HCT116 (cell line): Measurements from ENCODE around the gene PPM1M. TPM values are rescaled to one million over a fixed set of nuclear protein-coding genes. Genes with fewer than 3 reads are reported as not detected.

Experiments used
- ATAC-seq: fragments of 200-7000 bp; cut with Tn5 transposase; 2 replicates; pipeline ENCODE4 v1.9.1; 2020; ENCODE audit warnings: mild to moderate bottlenecking, moderate library complexity
- BruUV-seq: library from RNA; stranded (reverse); fragments of 400-500 nt; replicated peaks from 2 replicates; lab custom pipeline; 2021; lab: Mats Ljungman, UMichigan
- CTCF ChIA-PET: fragments of 300-600 bp; sonication (Branson Sonifier 250); formaldehyde crosslinking; loops from one replicate; lab custom pipeline; 2021; ENCODE audit warnings: antibody characterized with exemption; lab: Charles Lee
- POLR2A ChIA-PET: fragments of 300-600, 350-600 bp; sonication (Branson Sonifier 250); formaldehyde crosslinking; loops from one replicate; lab custom pipeline; 2021; ENCODE audit warnings: antibody characterized with exemption; lab: Charles Lee
- RAD21 ChIA-PET, 2 experiments: fragments of 300-600 bp; sonication (Branson Sonifier 250); formaldehyde crosslinking; loops; one replicate each; lab custom pipeline; 2023; ENCODE audit warnings: low total read pairs in 2 of 2; ENCODE audit not compliant: uncharacterized antibody in 2 of 2, unreplicated experiment in 2 of 2, low non-redundant PET in 1 of 2; lab: Charles Lee
- DNase-seq: peaks from one replicate; pipeline ENCODE4 v3.0.0-alpha.2; 2010; ENCODE audit warnings: low read depth, low spot score
- H2AFZ ChIP-seq: fragments of 200-600 bp; shearing (Covaris generic), sonication (generic); 2 replicates; pipeline ENCODE4 v1.6.1; 2017; ENCODE audit warnings: low read depth, mixed run types, mixed read lengths, antibody characterized with exemption, low read length; ENCODE audit not compliant: poor library complexity, severe bottlenecking
- H3K27ac ChIP-seq: 2 replicates; pipeline ENCODE4 v1.5.1; 2012; ENCODE audit warnings: low read depth, low read length
- H3K27me3 ChIP-seq: fragments of 200-600 bp; sonication (generic); 2 replicates; pipeline ENCODE4 v1.6.1; 2016; ENCODE audit warnings: mixed run types, low read length, mixed read lengths; ENCODE audit not compliant: insufficient read depth
- H3K36me3 ChIP-seq, 2 experiments: fragments of 200-500 bp in 1 of 2; fragments of 200-600 bp in 1 of 2; sonication (Bioruptor generic) in 1 of 2; sonication (generic) in 1 of 2; 2 replicates each; pipeline versions ENCODE4 v1.5.1 to v1.6.1; 2014 to 2016; ENCODE audit warnings: low read length in 2 of 2, inconsistent platforms in 1 of 2, mixed read lengths in 1 of 2, mixed run types in 1 of 2; ENCODE audit not compliant: insufficient read depth in 2 of 2, control insufficient read depth in 1 of 2
- H3K4me1 ChIP-seq, 2 experiments: fragments of 200-600 bp in 1 of 2; sonication (generic) in 1 of 2; 2 replicates each; pipeline versions ENCODE4 v1.5.1 to v1.6.1; 2012 to 2017; ENCODE audit warnings: low read length in 2 of 2, inconsistent platforms in 1 of 2, mild to moderate bottlenecking in 1 of 2, mixed read lengths in 1 of 2, mixed run types in 1 of 2, moderate library complexity in 1 of 2; ENCODE audit not compliant: insufficient read depth in 2 of 2, control insufficient read depth in 1 of 2
- H3K4me2 ChIP-seq: fragments of 200-600 bp; sonication (generic); 2 replicates; pipeline ENCODE4 v1.6.1; 2017; ENCODE audit warnings: mixed run types, low read length, mixed read lengths
- H3K4me3 ChIP-seq, 2 experiments: fragments of 200-600 bp in 1 of 2; sonication (generic) in 1 of 2; replicated peaks in 1 of 2; 2 replicates each; pipeline ENCODE4 v1.5.1; 2011 to 2016; ENCODE audit warnings: low read length in 2 of 2, control low read depth in 1 of 2, low read depth in 1 of 2, mild to moderate bottlenecking in 1 of 2, mixed read lengths in 1 of 2, mixed run types in 1 of 2
- H3K79me2 ChIP-seq: fragments of 200-600 bp; sonication (generic); 2 replicates; pipeline ENCODE4 v1.6.1; 2017; ENCODE audit warnings: mild to moderate bottlenecking, mixed run types, low read length, moderate library complexity, mixed read lengths; ENCODE audit not compliant: insufficient read depth
- H3K9ac ChIP-seq: fragments of 200-600 bp; sonication (generic); 2 replicates; pipeline ENCODE4 v1.6.1; 2016; ENCODE audit warnings: low read length, mixed read lengths
- H3K9me2 ChIP-seq: fragments of 200-600 bp; sonication (generic), shearing (Covaris generic); 2 replicates; pipeline ENCODE4 v1.6.1; 2017; ENCODE audit warnings: mixed run types, mild to moderate bottlenecking, moderate library complexity; ENCODE audit not compliant: insufficient read depth
- H3K9me3 ChIP-seq, 2 experiments: fragments of 200-500 bp in 1 of 2; fragments of 200-600 bp in 1 of 2; sonication (Bioruptor generic) in 1 of 2; sonication (generic) in 1 of 2; 2 replicates each; pipeline ENCODE4 v1.6.1; 2014 to 2017; ENCODE audit warnings: low read length in 2 of 2, mixed read lengths in 2 of 2, inconsistent platforms in 1 of 2, low read depth in 1 of 2, mild to moderate bottlenecking in 1 of 2, mixed run types in 1 of 2, moderate library complexity in 1 of 2; ENCODE audit not compliant: control insufficient read depth in 1 of 2, insufficient read depth in 1 of 2
- H4K20me1 ChIP-seq: fragments of 200-600 bp; sonication (generic), shearing (Covaris generic); 2 replicates; pipeline ENCODE4 v1.6.1; 2017; ENCODE audit warnings: mixed run types, mild to moderate bottlenecking, moderate library complexity; ENCODE audit not compliant: insufficient read depth
- EZH2 ChIP-seq: fragments of 200-600 bp; sonication (generic); IDR thresholded peaks from 2 replicates; pipeline ENCODE4 v1.6.1; 2017; ENCODE audit warnings: antibody characterized with exemption, mixed run types
- EZH2phosphoT487 ChIP-seq: fragments of 200-600 bp; IDR thresholded peaks from 2 replicates; pipeline ENCODE4 v1.6.1; 2018; ENCODE audit warnings: antibody characterized with exemption, borderline replicate concordance
- FOSL1 ChIP-seq: IDR thresholded peaks from 2 replicates; pipeline ENCODE4 v1.6.1; 2012; ENCODE audit warnings: low read depth
- JUND ChIP-seq: IDR thresholded peaks from 2 replicates; pipeline ENCODE4 v1.6.1; 2012
- POLR2A ChIP-seq: IDR thresholded peaks from 2 replicates; pipeline ENCODE4 v1.7.0; 2011; ENCODE audit warnings: borderline replicate concordance; ENCODE audit not compliant: insufficient read depth, insufficient read length; ENCODE audit errors: extremely low read depth
- POLR2AphosphoS5 ChIP-seq: IDR thresholded peaks from 2 replicates; pipeline ENCODE4 v1.6.1; 2011; ENCODE audit warnings: mild to moderate bottlenecking, low read depth, low read length, moderate library complexity
- SP1 ChIP-seq: IDR thresholded peaks from 2 replicates; pipeline ENCODE4 v1.6.1; 2012; ENCODE audit warnings: low read depth
- YY1 ChIP-seq: IDR thresholded peaks from 2 replicates; pipeline ENCODE4 v1.6.1; 2011; ENCODE audit warnings: low read length, low read depth, moderate library complexity, mild to moderate bottlenecking; ENCODE audit not compliant: insufficient replicate concordance; ENCODE audit errors: extremely low read depth
- ZNF274 ChIP-seq: fragments of 200-500 bp; sonication (Bioruptor generic); IDR thresholded peaks from 2 replicates; pipeline ENCODE4 v1.6.1; 2014; ENCODE audit warnings: mild to moderate bottlenecking, low read depth, low read length, inconsistent platforms
- intact Hi-C: fragments of 100-400 bp; cut with micrococcal nuclease; formaldehyde crosslinking; loops from 2 replicates; pipeline ENCODE4 v1.10.0; 2022
- total RNA-seq: library from RNA; stranded (reverse); gene quantifications from one replicate; pipeline ENCODE4 v1.2.1, GENCODE V29; 2021; ENCODE audit not compliant: unreplicated experiment

The PPM1M gene
- total RNA-seq, 1 experiment from 2014 or later = 16.6 TPM

DNA sequence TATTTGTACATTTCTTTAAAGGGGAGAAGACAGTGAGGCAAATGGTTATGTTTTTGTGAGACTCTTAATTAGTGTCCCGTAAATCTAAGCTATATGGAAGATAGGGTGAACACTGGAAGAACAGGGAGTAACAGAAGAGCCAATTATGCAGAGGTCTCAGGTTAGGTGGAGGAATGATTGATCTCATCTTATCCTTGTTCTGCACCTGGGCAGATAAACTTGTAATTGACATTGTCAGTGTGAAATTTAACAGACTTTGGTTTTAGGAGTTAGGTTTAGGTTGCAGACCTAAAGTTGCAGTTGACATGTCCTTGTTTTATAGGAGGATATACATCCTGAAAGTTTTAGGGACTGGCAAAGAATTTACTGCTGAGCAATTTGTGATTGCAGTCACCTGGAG is 3.5 kb upstream of the PPM1M start:
- intact Hi-C loops = no loop called here
- Histone ChIP-seq H3K79me2 (peaks cover 16% of the 10 kb centered on the region; the same call in 1 of the 2 replicates), H3K27ac (no peak overlapping the region), H3K9me3 (peaks cover 0 to 4% of the 10 kb centered on the region in 2 experiments; a peak in 1 of 4 replicates), H4K20me1 (no peaks in the 10 kb centered on the region), H2AFZ (no peak overlapping the region), H3K9ac (no peak overlapping the region), H3K27me3 (no peaks in the 10 kb centered on the region), H3K4me1 (peaks cover 46 to 65% of the 10 kb centered on the region in 2 experiments), H3K36me3 (no peaks in the 10 kb centered on the region), H3K9me2 (no peaks in the 10 kb centered on the region), H3K4me2 (no peak overlapping the region), H3K4me3 (no peak overlapping the region)
- no peak for DNase-seq
- CTCF ChIA-PET = no interaction called here
- POLR2A ChIA-PET = interaction anchor here (3.9 kb wide), 1 partner anchor 36 kb away, joined by 18 read pairs; the partner anchor contains the start of gene WDR82
- no peak for ATAC-seq
- TF ChIP-seq POLR2AphosphoS5 = no peak
- no peak for TF ChIP-seq FOSL1
- TF ChIP-seq EZH2 = no peak
- TF ChIP-seq YY1 = no peak
- TF ChIP-seq EZH2phosphoT487 = no peak
- no peak for TF ChIP-seq JUND
- no peak for TF ChIP-seq ZNF274
- no peak for TF ChIP-seq SP1
- TF ChIP-seq POLR2A = no peak
- RAD21 ChIA-PET = no interaction called here
- BruUV-seq = no TSS peak
